Brain microvascular endothelial cell (primary cell): ENCODE data around the gene KIR3DL2.
"Not testable (repeated sequence)": the region's sequence is repeated elsewhere in the genome, so short reads cannot be mapped to it uniquely, and the experiment has no call there.

Experiments
- DNase-seq: peaks from one replicate; pipeline ENCODE4 v3.0.0-alpha.2; 2020
- H3K27ac ChIP-seq: fragments of 250-450 bp; sonication (Bioruptor Pico); 2 replicates; pipeline ENCODE4 v1.5.1; 2020; ENCODE audit warnings: mild to moderate bottlenecking, moderate library complexity
- H3K27me3 ChIP-seq: fragments of 250-450 bp; sonication (Bioruptor Pico); replicated peaks from 2 replicates; pipeline ENCODE4 v1.5.1; 2020; ENCODE audit warnings: mild to moderate bottlenecking
- H3K36me3 ChIP-seq: fragments of 250-450 bp; sonication (Bioruptor Pico); replicated peaks from 2 replicates; pipeline ENCODE4 v1.5.1; 2020; ENCODE audit warnings: mild to moderate bottlenecking
- H3K4me3 ChIP-seq: 2 replicates; pipeline ENCODE4 v1.5.1; 2011; ENCODE audit warnings: low read depth, mild to moderate bottlenecking, control low read depth, low read length, moderate library complexity
- in situ Hi-C: cut with HindIII; loops from 2 replicates; pipeline ENCODE4 v1.10.0; 2017; ENCODE audit warnings: low sequenced_read_pairs, low pct_ligation_motif_present
- TF ChIP-seq, protein P1 (sequence below): IDR thresholded peaks from 2 replicates; pipeline ENCODE4 v1.5.1; 2011; ENCODE audit warnings: low read depth, mild to moderate bottlenecking, moderate library complexity, low read length, control low read depth, inconsistent platforms; ENCODE audit errors: missing control alignments

The KIR3DL2 gene

DNA sequence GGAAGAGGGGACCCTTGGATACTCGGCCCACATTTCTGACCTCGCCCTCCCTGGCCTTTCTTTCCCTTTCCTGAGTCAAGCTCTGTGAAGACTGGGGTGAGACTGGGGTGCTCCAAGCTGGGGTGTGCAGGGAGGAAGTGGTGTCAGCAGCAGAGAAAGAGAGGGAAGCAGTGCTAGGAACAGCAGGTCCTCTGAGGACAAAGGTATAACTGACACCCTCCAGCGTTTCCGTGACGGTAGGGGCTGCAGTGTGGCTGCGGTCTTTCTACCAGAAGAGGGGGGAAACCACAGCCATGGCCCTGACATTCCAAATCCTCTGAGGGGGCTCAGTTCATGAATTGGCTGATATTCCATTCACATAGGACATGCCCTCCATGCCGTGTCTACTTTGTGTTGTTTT lies 1.1 kb downstream of the KIR3DL2 start:
- H3K4me3 ChIP-seq: no peak overlapping the region
- in situ Hi-C loops: no loop called here
- H3K36me3 ChIP-seq: no peaks in the 10 kb centered on the region
- no peak overlapping the region for H3K27ac ChIP-seq
- TF ChIP-seq, protein P1, sequence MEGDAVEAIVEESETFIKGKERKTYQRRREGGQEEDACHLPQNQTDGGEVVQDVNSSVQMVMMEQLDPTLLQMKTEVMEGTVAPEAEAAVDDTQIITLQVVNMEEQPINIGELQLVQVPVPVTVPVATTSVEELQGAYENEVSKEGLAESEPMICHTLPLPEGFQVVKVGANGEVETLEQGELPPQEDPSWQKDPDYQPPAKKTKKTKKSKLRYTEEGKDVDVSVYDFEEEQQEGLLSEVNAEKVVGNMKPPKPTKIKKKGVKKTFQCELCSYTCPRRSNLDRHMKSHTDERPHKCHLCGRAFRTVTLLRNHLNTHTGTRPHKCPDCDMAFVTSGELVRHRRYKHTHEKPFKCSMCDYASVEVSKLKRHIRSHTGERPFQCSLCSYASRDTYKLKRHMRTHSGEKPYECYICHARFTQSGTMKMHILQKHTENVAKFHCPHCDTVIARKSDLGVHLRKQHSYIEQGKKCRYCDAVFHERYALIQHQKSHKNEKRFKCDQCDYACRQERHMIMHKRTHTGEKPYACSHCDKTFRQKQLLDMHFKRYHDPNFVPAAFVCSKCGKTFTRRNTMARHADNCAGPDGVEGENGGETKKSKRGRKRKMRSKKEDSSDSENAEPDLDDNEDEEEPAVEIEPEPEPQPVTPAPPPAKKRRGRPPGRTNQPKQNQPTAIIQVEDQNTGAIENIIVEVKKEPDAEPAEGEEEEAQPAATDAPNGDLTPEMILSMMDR: no peak
- DNase-seq: no peak
- H3K27me3 ChIP-seq: no peaks in the 10 kb centered on the region

DNA sequence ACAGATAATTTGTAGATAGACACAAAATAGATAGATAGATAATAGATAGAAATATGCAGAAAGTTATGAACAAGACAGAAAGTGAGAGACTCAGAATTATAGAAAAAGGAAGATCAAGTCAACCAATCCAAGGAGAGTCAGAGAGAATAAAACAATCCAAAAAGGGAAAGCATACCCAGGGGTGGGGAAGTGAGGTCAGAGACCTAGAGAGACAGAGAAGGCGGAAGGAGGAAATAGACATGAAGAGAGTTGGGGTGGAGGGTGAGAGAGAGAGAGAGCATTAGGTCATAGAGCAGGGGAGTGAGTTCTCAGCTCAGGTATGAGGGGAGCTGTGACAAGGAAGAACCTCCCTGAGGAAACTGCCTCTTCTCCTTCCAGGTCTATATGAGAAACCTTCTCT lies 5.0 kb downstream of the KIR3DL2 start:
- H3K36me3 ChIP-seq, H3K4me3 ChIP-seq, DNase-seq, H3K27ac ChIP-seq, in situ Hi-C loops, H3K27me3 ChIP-seq: not testable (repeated sequence)

DNA sequence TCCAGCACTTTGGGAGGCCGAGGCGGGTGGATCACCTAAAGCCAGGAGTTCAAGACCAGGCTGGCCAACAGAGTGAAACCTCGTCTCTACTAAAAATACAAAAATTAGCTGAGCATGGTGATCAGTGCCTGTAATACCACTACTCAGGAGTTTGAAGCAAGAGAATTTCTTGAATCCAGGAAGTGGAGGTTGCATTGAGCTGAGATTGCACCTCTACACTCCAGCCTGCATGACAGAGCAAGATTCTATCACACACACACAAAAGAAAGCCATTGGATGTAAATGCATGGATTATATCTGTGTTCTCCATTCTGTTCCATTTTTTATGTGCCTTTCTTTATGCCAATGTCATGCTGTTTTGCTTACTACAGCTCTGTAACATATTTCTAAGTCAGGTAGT lies 8.2 kb downstream of the KIR3DL2 start:
- H3K27ac ChIP-seq, in situ Hi-C loops, H3K36me3 ChIP-seq, H3K27me3 ChIP-seq, DNase-seq, H3K4me3 ChIP-seq: not testable (repeated sequence)

DNA sequence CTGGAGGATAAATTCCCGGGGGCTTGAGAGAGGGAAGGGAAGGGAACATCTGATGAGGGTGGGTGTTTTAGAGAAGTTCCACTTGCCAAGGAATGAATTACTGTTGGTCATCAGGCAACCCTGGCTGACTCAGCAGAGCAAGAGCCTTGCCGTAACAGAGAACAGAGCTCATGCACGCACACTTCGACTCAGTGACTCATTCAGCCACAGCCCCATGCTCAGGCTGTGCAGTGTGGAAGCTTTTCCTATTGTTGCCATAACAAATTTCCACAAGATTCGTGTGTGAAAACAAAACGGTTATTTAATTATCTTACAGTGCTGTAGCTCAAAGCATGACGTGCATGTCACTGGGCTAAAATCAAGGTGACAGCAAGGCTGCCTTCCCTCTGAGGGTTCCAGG lies 9.2 kb downstream of the KIR3DL2 start:
- H3K27ac ChIP-seq, H3K36me3 ChIP-seq, DNase-seq, H3K4me3 ChIP-seq, in situ Hi-C loops, H3K27me3 ChIP-seq: not testable (repeated sequence)

DNA sequence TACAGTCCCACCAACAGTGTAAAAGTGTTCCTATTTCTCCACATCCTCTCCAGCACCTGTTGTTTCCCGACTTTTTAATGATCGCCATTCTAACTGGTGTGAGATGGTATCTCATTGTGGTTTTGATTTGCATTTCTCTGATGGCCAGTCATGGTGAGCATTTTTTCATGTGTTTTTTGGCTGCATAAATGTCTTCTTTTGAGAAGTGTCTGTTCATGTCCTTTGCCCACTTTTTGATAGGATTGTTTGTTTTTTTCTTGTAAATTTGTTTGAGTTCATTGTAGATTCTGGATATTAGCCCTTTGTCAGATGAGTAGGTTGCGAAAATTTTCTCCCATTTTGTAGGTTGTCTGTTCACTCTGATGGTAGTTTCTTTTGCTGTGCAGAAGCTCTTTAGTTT lies 13.2 kb downstream of the KIR3DL2 start:
- H3K36me3 ChIP-seq, DNase-seq, H3K27ac ChIP-seq, H3K4me3 ChIP-seq, in situ Hi-C loops, H3K27me3 ChIP-seq: not testable (repeated sequence)

DNA sequence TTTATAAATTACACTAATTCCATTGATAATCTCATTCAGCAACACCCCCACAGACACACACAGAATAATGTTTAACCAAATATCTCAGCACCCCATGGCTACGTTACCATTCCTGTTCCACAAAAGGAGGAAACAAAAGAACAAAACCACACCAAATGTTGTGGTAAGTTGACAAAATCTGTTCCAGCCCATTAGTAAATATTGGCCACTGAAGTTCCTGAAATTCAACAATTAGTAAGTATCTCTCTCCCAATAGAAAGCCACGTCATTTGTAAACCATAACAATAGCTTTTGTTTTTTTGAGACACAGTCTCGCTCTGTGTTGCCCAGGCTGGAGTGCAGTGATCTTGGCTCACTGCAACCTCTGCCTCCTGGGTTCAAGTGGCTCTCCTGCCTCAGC lies 21.5 kb downstream of the KIR3DL2 start:
- TF ChIP-seq, protein P1: no peak
- Histone ChIP-seq H3K27ac (no peak overlapping the region), H3K4me3 (no peak overlapping the region), H3K27me3 (no peaks in the 10 kb centered on the region), H3K36me3 (no peaks in the 10 kb centered on the region)
- in situ Hi-C loops: no loop called here
- DNase-seq: no peak

DNA sequence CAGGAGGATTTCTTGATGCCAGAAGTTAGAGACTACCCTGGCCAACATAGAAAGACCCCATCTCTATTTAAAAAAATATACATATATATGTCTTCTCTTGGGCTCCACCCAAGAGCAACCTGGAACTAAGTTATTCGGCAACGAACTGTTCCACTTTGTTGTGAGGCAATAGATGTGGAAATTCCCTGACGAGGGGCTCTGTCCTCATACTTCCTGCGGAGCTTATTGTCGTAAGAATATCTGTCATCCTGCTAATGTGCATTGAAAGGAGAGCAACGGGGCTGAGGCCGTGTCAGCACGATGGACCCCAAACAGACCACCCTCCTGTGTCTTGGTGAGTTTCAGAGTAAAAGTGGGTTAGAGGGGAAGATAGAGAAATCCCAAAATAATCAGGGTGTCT lies 23.7 kb downstream of the KIR3DL2 start, which contains the start of gene FCAR:
FCAR (plus strand) TSS at position 246 of the 400 bp plus-strand sequence; CDS start at position 301, 55 bp downstream.
- TF ChIP-seq, protein P1: no peak
- no peaks in the 10 kb centered on the region for H3K36me3 ChIP-seq
- in situ Hi-C loops: no loop called here
- H3K27me3 ChIP-seq: no peaks in the 10 kb centered on the region
- no peak within 1 kb of the TSS for H3K27ac ChIP-seq
- DNase-seq: no peak
- no peak within 1 kb of the TSS for H3K4me3 ChIP-seq

DNA sequence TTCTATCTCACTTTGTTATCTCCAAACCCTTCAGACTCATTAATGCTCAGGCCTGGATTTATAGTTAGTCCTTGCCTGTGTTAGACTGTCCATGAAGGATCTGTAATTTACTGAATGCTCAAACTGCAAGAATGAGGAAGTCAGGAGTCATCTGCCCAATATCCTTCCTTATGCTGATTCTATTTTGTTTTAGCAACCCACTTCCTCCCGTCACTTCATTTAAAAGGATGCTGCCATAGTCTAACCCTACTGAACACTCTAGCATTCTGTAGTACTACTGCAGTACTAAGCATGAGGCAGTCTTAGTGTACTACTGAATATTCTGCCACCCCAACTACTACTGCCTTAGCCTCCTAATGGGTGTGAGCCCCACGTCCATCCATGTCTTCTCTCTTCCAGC lies 25.3 kb downstream of the KIR3DL2 start:
- no peak overlapping the region for H3K27ac ChIP-seq
- no peak for DNase-seq
- H3K4me3 ChIP-seq: no peak overlapping the region
- in situ Hi-C loops: no loop called here
- no peaks in the 10 kb centered on the region for H3K36me3 ChIP-seq
- no peaks in the 10 kb centered on the region for H3K27me3 ChIP-seq
- TF ChIP-seq, protein P1: no peak
